ENCODE measurements around the gene GK2. TPM values are rescaled to one million over a fixed set of nuclear protein-coding genes. Genes with fewer than 3 reads are reported as not detected.

Gene GK2
- total and polyA plus RNA-seq, 2 of the 4 experiments (the other 2 are of a cell fraction) = not detected

GRCh38 chr4:79370026-79370425 lies 38.0 kb downstream of the GK2 start:
- Histone ChIP-seq H2BK20ac (ENCODE audit: low read depth, low read length) (no peak overlapping the region), H3K9me1 (ENCODE audit: insufficient read depth, low read length) (no peaks in the 10 kb centered on the region), H3K27me3 (ENCODE audit: control insufficient read depth, insufficient read depth, low read length) (no peaks in the 10 kb centered on the region), H3K27ac (ENCODE audit: insufficient read depth, low read length) (no peak overlapping the region), H3K79me1 (ENCODE audit: low read depth in 1 of 2, low read length in 2 of 2) (no peaks in the 10 kb centered on the region), H3K9ac (ENCODE audit: low read depth, low read length) (no peak overlapping the region), H2AK9ac (replicated peaks; ENCODE audit: low read depth, low read length, poor library complexity) (no peak overlapping the region), H4K91ac (ENCODE audit: insufficient read depth, low read depth, low read length) (no peak overlapping the region), H3K23ac (ENCODE audit: low read depth, low read length) (no peak overlapping the region), H3K18ac (ENCODE audit: low read depth, low read length) (no peak overlapping the region), H3K4ac (ENCODE audit: low read depth, low read length) (no peak overlapping the region), H2AK5ac (ENCODE audit: low read depth, low read length) (no peak overlapping the region), H3K4me3 (ENCODE audit: insufficient read depth, low read depth, low read length) (no peak overlapping the region), H3K9me3 (ENCODE audit: control insufficient read depth, insufficient read depth, low read length) (no peaks in the 10 kb centered on the region), H2BK120ac (ENCODE audit: low read depth, low read length) (no peak overlapping the region), H3K4me1 (ENCODE audit: control insufficient read depth, insufficient read depth, low read length) (no peaks in the 10 kb centered on the region), H4K20me1 (ENCODE audit: insufficient read depth, low read length) (no peaks in the 10 kb centered on the region), H4K5ac (ENCODE audit: low read depth, low read length) (no peak overlapping the region), H3K4me2 (ENCODE audit: low read depth, low read length) (no peak overlapping the region), H3K14ac (replicated peaks; ENCODE audit: low read depth, low read length) (no peak overlapping the region), H2BK15ac (ENCODE audit: low read depth, low read length) (no peak overlapping the region), H2BK5ac (ENCODE audit: low read depth, low read length, poor library complexity, severe bottlenecking) (no peak overlapping the region), H3K56ac (ENCODE audit: extremely low read depth, insufficient read depth, low read length) (no peak overlapping the region), H3K36me3 (ENCODE audit: control insufficient read depth, insufficient read depth, low read length) (no peaks in the 10 kb centered on the region), H4K8ac (ENCODE audit: low read depth in 2 of 2, low read length in 2 of 2) (no peak overlapping the region), H2AFZ (replicated peaks; ENCODE audit: low read length, poor library complexity) (no peak overlapping the region)
- DNase-seq (no peak), ATAC-seq (ENCODE audit: low read depth) (no peak)
- ChIA-PET POLR2A (ENCODE audit: unreplicated experiment) (no interaction called here), CTCF (no interaction called here)
- dilution Hi-C loops (cut with HindIII; ENCODE audit: low sequenced_read_pairs, unreplicated experiment) (no loop called here), in situ Hi-C loops (cut with MboI; ENCODE audit: low sequenced_read_pairs) (no loop called here), intact Hi-C loops (cut with micrococcal nuclease) (no loop called here)
- no CpG with 5 or more reads among the region's 2 CpGs for WGBS, 2 experiments (ENCODE audit: extremely low coverage in 2 of 2, insufficient read length in 1 of 2)
- TF ChIP-seq CEBPB (IDR thresholded peaks at IDR 0.05; ENCODE audit: low read depth, low read length) (no peak), BHLHE40 (IDR thresholded peaks at IDR 0.05; ENCODE audit: low read depth, low read length) (no peak), POLR2A (IDR thresholded peaks at IDR 0.05; ENCODE audit: low read depth, low read length) (no peak), RCOR1 (IDR thresholded peaks at IDR 0.05; ENCODE audit: insufficient replicate concordance, low read length) (no peak), FOS (IDR thresholded peaks at IDR 0.05; ENCODE audit: low read depth, low read length) (no peak), SMC3 (IDR thresholded peaks at IDR 0.05; ENCODE audit: low read depth, low read length) (no peak), CHD1 (IDR thresholded peaks at IDR 0.05; ENCODE audit: low read depth, low read length) (no peak), MAFK (IDR thresholded peaks at IDR 0.05; ENCODE audit: low read depth, low read length) (no peak), MXI1 (IDR thresholded peaks at IDR 0.05; ENCODE audit: borderline replicate concordance, low read depth, low read length) (no peak), CTCF (conservative IDR thresholded peaks at IDR 0.05; ENCODE audit: low read depth, low read length) (no peak), NFE2L2 (IDR thresholded peaks at IDR 0.05; ENCODE audit: low read depth, low read length) (no peak), RAD21 (IDR thresholded peaks at IDR 0.05; ENCODE audit: low read length) (no peak), RFX5 (IDR thresholded peaks at IDR 0.05; ENCODE audit: low read depth, low read length) (no peak), MAZ (IDR thresholded peaks at IDR 0.05; ENCODE audit: borderline replicate concordance, low read depth, low read length) (no peak)
- TF ChIP-seq, protein P1, sequence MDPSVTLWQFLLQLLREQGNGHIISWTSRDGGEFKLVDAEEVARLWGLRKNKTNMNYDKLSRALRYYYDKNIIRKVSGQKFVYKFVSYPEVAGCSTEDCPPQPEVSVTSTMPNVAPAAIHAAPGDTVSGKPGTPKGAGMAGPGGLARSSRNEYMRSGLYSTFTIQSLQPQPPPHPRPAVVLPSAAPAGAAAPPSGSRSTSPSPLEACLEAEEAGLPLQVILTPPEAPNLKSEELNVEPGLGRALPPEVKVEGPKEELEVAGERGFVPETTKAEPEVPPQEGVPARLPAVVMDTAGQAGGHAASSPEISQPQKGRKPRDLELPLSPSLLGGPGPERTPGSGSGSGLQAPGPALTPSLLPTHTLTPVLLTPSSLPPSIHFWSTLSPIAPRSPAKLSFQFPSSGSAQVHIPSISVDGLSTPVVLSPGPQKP (IDR thresholded peaks at IDR 0.05; ENCODE audit: borderline replicate concordance, low read depth, low read length) = no peak
- TF ChIP-seq, protein P2, sequence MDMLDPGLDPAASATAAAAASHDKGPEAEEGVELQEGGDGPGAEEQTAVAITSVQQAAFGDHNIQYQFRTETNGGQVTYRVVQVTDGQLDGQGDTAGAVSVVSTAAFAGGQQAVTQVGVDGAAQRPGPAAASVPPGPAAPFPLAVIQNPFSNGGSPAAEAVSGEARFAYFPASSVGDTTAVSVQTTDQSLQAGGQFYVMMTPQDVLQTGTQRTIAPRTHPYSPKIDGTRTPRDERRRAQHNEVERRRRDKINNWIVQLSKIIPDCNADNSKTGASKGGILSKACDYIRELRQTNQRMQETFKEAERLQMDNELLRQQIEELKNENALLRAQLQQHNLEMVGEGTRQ (IDR thresholded peaks at IDR 0.05; ENCODE audit: low read depth, low read length) = no peak
- no TSS peak for BruUV-seq (replicated peaks)
